Measurements from ENCODE around the gene PMFBP1.

GRCh38 chr16:72214821-72215220 is 42.9 kb upstream of the PMFBP1 start:
- no peak for TF ChIP-seq GATA2 (IDR thresholded peaks at IDR 0.05; ENCODE audit: low read depth, low read length)
- TF ChIP-seq GATA3 (IDR thresholded peaks at IDR 0.05; ENCODE audit: low read depth, low read length) = no peak
